Measurements from ENCODE around the gene FMN1.
"Not testable (repeated sequence)": the region's sequence is repeated elsewhere in the genome, so short reads cannot be mapped to it uniquely, and the experiment has no call there.

FMN1 gene

GRCh38 chr15:33080006-33080405 lies 114.5 kb downstream of the FMN1 start:
- no peak overlapping the region for H3K4me3 ChIP-seq (ENCODE audit: low read length)
- DNase-seq (ENCODE audit: low read depth), result no peak
- no peak for TF ChIP-seq CTCF (IDR thresholded peaks at IDR 0.05; ENCODE audit: insufficient read depth, low read depth, low read length, missing control alignments)

- DNase-seq (ENCODE audit: low read depth), result no peak
- H3K4me3 ChIP-seq (ENCODE audit: low read length), result no peak overlapping the region
- TF ChIP-seq CTCF (IDR thresholded peaks at IDR 0.05; ENCODE audit: insufficient read depth, low read depth, low read length, missing control alignments), result no peak
Observed at GRCh38 chr15:33078607-33079006, 115.9 kb downstream of the FMN1 start.

- no peak for TF ChIP-seq CTCF (IDR thresholded peaks at IDR 0.05; ENCODE audit: insufficient read depth, low read depth, low read length, missing control alignments)
- DNase-seq (ENCODE audit: low read depth), result no peak
- no peak overlapping the region for H3K4me3 ChIP-seq (ENCODE audit: low read length)
Observed at GRCh38 chr15:33076937-33077336, 117.6 kb downstream of the FMN1 start.

GRCh38 chr15:33074942-33075341 lies 119.6 kb downstream of the FMN1 start:
- no peak overlapping the region for H3K4me3 ChIP-seq (ENCODE audit: low read length)
- DNase-seq (ENCODE audit: low read depth), result peak; percentile 62
- peak; percentile 46 for TF ChIP-seq CTCF (IDR thresholded peaks at IDR 0.05; ENCODE audit: insufficient read depth, low read depth, low read length, missing control alignments)

- H3K4me3 ChIP-seq (ENCODE audit: low read length), result no peak overlapping the region
- no peak for DNase-seq (ENCODE audit: low read depth)
- TF ChIP-seq CTCF (IDR thresholded peaks at IDR 0.05; ENCODE audit: insufficient read depth, low read depth, low read length, missing control alignments), result no peak
Observed at GRCh38 chr15:33074212-33074611, 120.3 kb downstream of the FMN1 start.

GRCh38 chr15:33071451-33071850 lies 123.1 kb downstream of the FMN1 start:
- H3K4me3 ChIP-seq (ENCODE audit: low read length), result no peak overlapping the region
- TF ChIP-seq CTCF (IDR thresholded peaks at IDR 0.05; ENCODE audit: insufficient read depth, low read depth, low read length, missing control alignments), result no peak
- no peak for DNase-seq (ENCODE audit: low read depth)

- DNase-seq (ENCODE audit: low read depth); H3K4me3 ChIP-seq (ENCODE audit: low read length): not testable (repeated sequence)
Observed at GRCh38 chr15:33069903-33070302, 124.6 kb downstream of the FMN1 start.

GRCh38 chr15:33069161-33069560 lies 125.4 kb downstream of the FMN1 start:
- TF ChIP-seq CTCF (IDR thresholded peaks at IDR 0.05; ENCODE audit: insufficient read depth, low read depth, low read length, missing control alignments), result no peak
- no peak overlapping the region for H3K4me3 ChIP-seq (ENCODE audit: low read length)
- no peak for DNase-seq (ENCODE audit: low read depth)

Measured in epithelial cell of esophagus (primary cell).